ENCODE measurements around the gene PSRC1.

GRCh38 chr1:109259674-109260557 lies 23.0 kb downstream of the PSRC1 start:
- TF ChIP-seq CTCF (IDR thresholded peaks at IDR 0.05) (no peak), ZFX (IDR thresholded peaks at IDR 0.05; ENCODE audit: borderline replicate concordance) (no peak)

Measured in 22Rv1 (cell line).